Endothelial cell of umbilical vein (primary cell): ENCODE measurements around the gene LRP11. TPM values are rescaled to one million over a fixed set of nuclear protein-coding genes. Genes with fewer than 3 reads are reported as not detected.

Source experiments
- BruUV-seq: library from RNA; stranded (reverse); fragments of 400-500 nt; replicated peaks from 2 replicates; lab custom pipeline; 2021; lab: Mats Ljungman, UMichigan
- CTCF ChIA-PET: fragments of 300-600, 350-600 bp; sonication (Branson Sonifier 250); formaldehyde crosslinking; loops from one replicate; lab custom pipeline; 2021; ENCODE audit warnings: antibody characterized with exemption, inconsistent platforms; lab: Charles Lee
- POLR2A ChIA-PET: fragments of 300-600, 350-600 bp; sonication (Branson Sonifier 250); formaldehyde crosslinking; loops from one replicate; lab custom pipeline; 2021; ENCODE audit warnings: antibody characterized with exemption, inconsistent platforms; lab: Charles Lee
- DNase-seq: peaks from one replicate; pipeline ENCODE4 v3.0.0-alpha.2; 2011; ENCODE audit warnings: low read depth, low spot score
- FAIRE-seq: peaks from 2 replicates; lab custom pipeline; 2011; peaks lifted over from hg19 to GRCh38; lab: Jason Lieb, UNC
- H2AFZ ChIP-seq: 2 replicates; pipeline ENCODE4 v1.6.0; 2012; ENCODE audit warnings: low read depth, low read length, control low read depth, inconsistent platforms
- H3K27ac ChIP-seq: 2 replicates; pipeline ENCODE4 v1.5.1; 2011; ENCODE audit warnings: low read depth, mild to moderate bottlenecking, control low read depth, low read length, moderate library complexity; ENCODE audit not compliant: insufficient read depth
- H3K27me3 ChIP-seq, 2 experiments: 2 replicates each; pipeline versions ENCODE4 v1.6.0 to v1.6.1; 2011; ENCODE audit warnings: low read length in 2 of 2, mixed read lengths in 1 of 2; ENCODE audit not compliant: control insufficient read depth in 2 of 2, insufficient read depth in 2 of 2
- H3K36me3 ChIP-seq, 2 experiments: 2 replicates in 1 of 2; 3 replicates in 1 of 2; pipeline ENCODE4 v1.5.1; 2011; ENCODE audit warnings: low read length in 2 of 2, mild to moderate bottlenecking in 1 of 2, moderate library complexity in 1 of 2; ENCODE audit not compliant: control insufficient read depth in 2 of 2, insufficient read depth in 2 of 2; ENCODE audit errors: extremely low read depth in 1 of 2
- H3K4me1 ChIP-seq: 3 replicates; pipeline ENCODE4 v1.5.1; 2011; ENCODE audit warnings: mild to moderate bottlenecking, low read length; ENCODE audit not compliant: control insufficient read depth, insufficient read depth; ENCODE audit errors: extremely low read depth
- H3K4me2 ChIP-seq: 2 replicates; pipeline ENCODE4 v1.6.1; 2011; ENCODE audit warnings: low read length, control low read depth, mixed read lengths; ENCODE audit not compliant: insufficient read depth
- H3K4me3 ChIP-seq, 3 experiments: fragments of 200-600 bp in 1 of 3; sonication (generic), shearing (Covaris generic) in 1 of 3; replicated peaks in 1 of 3; 2 replicates each; pipeline ENCODE4 v1.5.1; 2011 to 2016; ENCODE audit warnings: control low read depth in 3 of 3, low read length in 3 of 3, mild to moderate bottlenecking in 2 of 3, inconsistent platforms in 1 of 3, low read depth in 1 of 3, moderate library complexity in 1 of 3; ENCODE audit not compliant: insufficient read depth in 1 of 3
- H3K79me2 ChIP-seq: 2 replicates; pipeline ENCODE4 v1.6.0; 2012; ENCODE audit warnings: low read length, inconsistent platforms; ENCODE audit not compliant: control insufficient read depth, insufficient read depth
- H3K9ac ChIP-seq: replicated peaks from 2 replicates; pipeline ENCODE3; 2011; ENCODE audit warnings: low read length, control low read depth; ENCODE audit not compliant: insufficient read depth; ENCODE audit errors: extremely low read depth
- H3K9me1 ChIP-seq: replicated peaks from 3 replicates; pipeline ENCODE4 v1.6.0; 2011; ENCODE audit warnings: mild to moderate bottlenecking, low read length; ENCODE audit not compliant: control insufficient read depth, insufficient read depth; ENCODE audit errors: extremely low read depth
- H3K9me3 ChIP-seq: replicated peaks from 2 replicates; pipeline ENCODE4 v1.5.1; 2012; ENCODE audit warnings: low read length, inconsistent platforms; ENCODE audit not compliant: control insufficient read depth, insufficient read depth
- H4K20me1 ChIP-seq: replicated peaks from 2 replicates; pipeline ENCODE3; 2011; ENCODE audit warnings: mild to moderate bottlenecking, low read length; ENCODE audit not compliant: control insufficient read depth, insufficient read depth; ENCODE audit errors: extremely low read depth
- EZH2 ChIP-seq: IDR thresholded peaks from 2 replicates; pipeline ENCODE4 v1.6.1; 2012; ENCODE audit warnings: borderline replicate concordance, low read depth, mild to moderate bottlenecking, moderate library complexity, low read length, inconsistent platforms; ENCODE audit not compliant: severe bottlenecking
- FOS ChIP-seq: IDR thresholded peaks from 2 replicates; pipeline ENCODE4 v1.6.1; 2011; ENCODE audit warnings: mild to moderate bottlenecking, low read length, moderate library complexity, borderline replicate concordance; ENCODE audit not compliant: insufficient read depth
- GATA2 ChIP-seq: IDR thresholded peaks from 2 replicates; pipeline ENCODE4 v1.7.0; 2011; ENCODE audit warnings: low read depth, mild to moderate bottlenecking, moderate library complexity, mixed read lengths, low read length; ENCODE audit not compliant: insufficient read length, insufficient read depth
- JUN ChIP-seq: IDR thresholded peaks from 2 replicates; pipeline ENCODE4 v1.6.1; 2011; ENCODE audit warnings: borderline replicate concordance, low read depth; ENCODE audit not compliant: insufficient read length, insufficient read depth
- MYC ChIP-seq: IDR thresholded peaks from one replicate; pipeline ENCODE4 v1.6.1; 2011; ENCODE audit warnings: mild to moderate bottlenecking, low read depth, low read length
- POLR2A ChIP-seq: IDR thresholded peaks from 2 replicates; pipeline ENCODE4 v1.6.1; 2012; ENCODE audit warnings: low read depth, mild to moderate bottlenecking, control low read depth, low read length
- POLR2AphosphoS5 ChIP-seq: IDR thresholded peaks from 2 replicates; pipeline ENCODE4 v1.6.1; 2012; ENCODE audit warnings: low read depth, mild to moderate bottlenecking, control low read depth, low read length, moderate library complexity; ENCODE audit not compliant: insufficient read depth
- dilution Hi-C: fragments of 300-500 bp; cut with MboI; formaldehyde crosslinking; loops from one replicate; pipeline ENCODE4 v1.15.0; 2019; ENCODE audit warnings: low sequenced_read_pairs; ENCODE audit not compliant: extremely low pct_ligation_motif_present
- intact Hi-C: fragments of 100-400 bp; cut with micrococcal nuclease; formaldehyde crosslinking; loops from one replicate; pipeline ENCODE4 v1.10.0; 2022
- polyA plus RNA-seq, 4 experiments: library from polyadenylated mRNA; depleted of rRNA in 3 of 4; stranded (reverse) in 3 of 4; unstranded in 1 of 4; fragments of >200 nt; gene quantifications; 2 replicates each; pipeline versions ENCODE4 v1.2.1 to v1.2.3, GENCODE V29; 2011 to 2012; ENCODE audit warnings: missing spikeins in 1 of 4
- total RNA-seq: library from RNA; stranded (reverse); gene quantifications from 2 replicates; pipeline ENCODE4 v1.2.3, GENCODE V29; 2021
- TF ChIP-seq, protein P1 (sequence below), 2 donors: IDR thresholded peaks; 1 replicate in 1 of 2; 2 replicates in 1 of 2; pipeline ENCODE4 v1.5.1; 2011; ENCODE audit warnings: low read length in 2 of 2, mild to moderate bottlenecking in 2 of 2, moderate library complexity in 2 of 2, control low read depth in 1 of 2, inconsistent platforms in 1 of 2, low read depth in 1 of 2; ENCODE audit not compliant: insufficient read depth in 1 of 2; ENCODE audit errors: extremely low read depth in 1 of 2
- TF ChIP-seq, protein P2 (sequence below): IDR thresholded peaks from 2 replicates; pipeline ENCODE4 v1.6.1; 2011; ENCODE audit not compliant: insufficient read depth, insufficient read length

Gene LRP11
- total and polyA plus RNA-seq, 2 donors (not counting 3 experiments of a cell fraction or from before 2014, with no cell fraction given) = 23.1 to 59.1 TPM

DNA sequence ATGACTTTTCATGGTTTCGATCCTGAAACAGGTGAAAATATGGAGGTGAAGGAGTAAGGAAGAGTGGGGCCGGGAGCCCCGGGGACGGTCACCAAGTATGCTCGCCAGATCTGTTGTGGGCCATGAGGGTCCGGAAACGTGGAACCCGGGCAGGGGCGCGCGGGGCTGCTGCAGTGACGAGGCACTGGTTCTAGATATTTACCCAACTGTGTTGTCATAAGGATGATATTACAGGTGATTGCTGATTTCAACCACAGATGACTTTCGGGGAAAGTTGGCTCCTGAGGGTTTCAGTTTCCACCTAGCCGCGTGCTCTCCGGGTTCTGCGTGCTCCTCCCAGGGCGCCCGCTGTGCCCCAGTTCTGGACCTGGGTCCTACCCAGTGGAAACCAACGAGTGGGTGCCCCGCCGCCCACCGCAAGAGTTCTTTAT lies 46.6 kb upstream of the LRP11 start:
- ChIA-PET CTCF (no interaction called here), POLR2A (no interaction called here)
- H3K79me2 ChIP-seq = no peaks in the 10 kb centered on the region
- no peaks in the 10 kb centered on the region for H3K4me1 ChIP-seq
- no peak overlapping the region for H2AFZ ChIP-seq
- no peak overlapping the region for H3K4me2 ChIP-seq
- intact Hi-C loops = no loop called here
- no peaks in the 10 kb centered on the region for H3K36me3 ChIP-seq
- TF ChIP-seq MYC (no peak), GATA2 (no peak), JUN (no peak), EZH2 (no peak), POLR2AphosphoS5 (no peak), FOS (no peak), POLR2A (no peak)
- TF ChIP-seq, protein P1, sequence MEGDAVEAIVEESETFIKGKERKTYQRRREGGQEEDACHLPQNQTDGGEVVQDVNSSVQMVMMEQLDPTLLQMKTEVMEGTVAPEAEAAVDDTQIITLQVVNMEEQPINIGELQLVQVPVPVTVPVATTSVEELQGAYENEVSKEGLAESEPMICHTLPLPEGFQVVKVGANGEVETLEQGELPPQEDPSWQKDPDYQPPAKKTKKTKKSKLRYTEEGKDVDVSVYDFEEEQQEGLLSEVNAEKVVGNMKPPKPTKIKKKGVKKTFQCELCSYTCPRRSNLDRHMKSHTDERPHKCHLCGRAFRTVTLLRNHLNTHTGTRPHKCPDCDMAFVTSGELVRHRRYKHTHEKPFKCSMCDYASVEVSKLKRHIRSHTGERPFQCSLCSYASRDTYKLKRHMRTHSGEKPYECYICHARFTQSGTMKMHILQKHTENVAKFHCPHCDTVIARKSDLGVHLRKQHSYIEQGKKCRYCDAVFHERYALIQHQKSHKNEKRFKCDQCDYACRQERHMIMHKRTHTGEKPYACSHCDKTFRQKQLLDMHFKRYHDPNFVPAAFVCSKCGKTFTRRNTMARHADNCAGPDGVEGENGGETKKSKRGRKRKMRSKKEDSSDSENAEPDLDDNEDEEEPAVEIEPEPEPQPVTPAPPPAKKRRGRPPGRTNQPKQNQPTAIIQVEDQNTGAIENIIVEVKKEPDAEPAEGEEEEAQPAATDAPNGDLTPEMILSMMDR (IDR thresholded peaks at IDR 0.05; ENCODE audit: extremely low read depth in 1 of 2, insufficient read depth in 1 of 2, low read depth in 1 of 2, low read length in 2 of 2) = no peak
- TF ChIP-seq, protein P2, sequence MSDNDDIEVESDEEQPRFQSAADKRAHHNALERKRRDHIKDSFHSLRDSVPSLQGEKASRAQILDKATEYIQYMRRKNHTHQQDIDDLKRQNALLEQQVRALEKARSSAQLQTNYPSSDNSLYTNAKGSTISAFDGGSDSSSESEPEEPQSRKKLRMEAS = no peak
- H3K9ac ChIP-seq = no peak overlapping the region
- H4K20me1 ChIP-seq = no peaks in the 10 kb centered on the region
- no peaks in the 10 kb centered on the region for H3K9me3 ChIP-seq
- DNase-seq (no peak), FAIRE-seq (no peak)
- no TSS peak for BruUV-seq
- H3K27ac ChIP-seq = no peak overlapping the region
- no peak overlapping the region for H3K4me3 ChIP-seq
- H3K9me1 ChIP-seq = no peaks in the 10 kb centered on the region
- dilution Hi-C loops = no loop called here
- peaks cover 6 to 8% of the 10 kb centered on the region in 2 experiments for H3K27me3 ChIP-seq
